Smooth muscle cell (in vitro differentiated cells): ENCODE results near the gene FSD1. TPM values are rescaled to one million over a fixed set of nuclear protein-coding genes. Genes with fewer than 3 reads are reported as not detected.

ENCODE experiments used
- DNase-seq: peaks from one replicate; lab custom pipeline; 2025; ENCODE audit not compliant: unreplicated experiment; lab: John Stamatoyannopoulos, UW
- H2AFZ ChIP-seq: fragments of 200-600 bp; sonication (generic); 2 replicates; pipeline ENCODE4 v1.6.0; 2016; ENCODE audit warnings: antibody characterized with exemption, low read depth, mild to moderate bottlenecking
- H3F3A ChIP-seq: fragments of 200-600 bp; sonication (generic); 2 replicates; pipeline ENCODE4 v1.6.0; 2017; ENCODE audit warnings: antibody characterized with exemption, low read depth
- H3K27ac ChIP-seq: fragments of 200-600 bp; sonication (generic); 2 replicates; pipeline ENCODE4 v1.5.1; 2016; ENCODE audit warnings: low read depth, mild to moderate bottlenecking
- H3K27me3 ChIP-seq: fragments of 200-600 bp; sonication (generic); 2 replicates; pipeline ENCODE4 v1.6.1; 2016; ENCODE audit warnings: low read depth, mild to moderate bottlenecking
- H3K36me3 ChIP-seq: fragments of 200-600 bp; sonication (generic); 2 replicates; pipeline ENCODE4 v1.5.1; 2016; ENCODE audit warnings: low read depth
- H3K4me1 ChIP-seq: fragments of 200-600 bp; sonication (generic); 2 replicates; pipeline ENCODE4 v1.5.1; 2016; ENCODE audit warnings: low read depth
- H3K4me2 ChIP-seq: fragments of 200-600 bp; sonication (generic); 2 replicates; pipeline ENCODE4 v1.6.0; 2016; ENCODE audit warnings: mild to moderate bottlenecking
- H3K4me3 ChIP-seq: fragments of 200-600 bp; sonication (generic); 2 replicates; pipeline ENCODE4 v1.5.1; 2016; ENCODE audit warnings: mild to moderate bottlenecking
- H3K79me2 ChIP-seq: fragments of 200-600 bp; sonication (generic); 2 replicates; pipeline ENCODE4 v1.6.0; 2016; ENCODE audit warnings: low read depth, mild to moderate bottlenecking
- H3K9ac ChIP-seq: fragments of 200-600 bp; sonication (generic); 2 replicates; pipeline ENCODE4 v1.6.0; 2016; ENCODE audit warnings: low read depth
- H3K9me3 ChIP-seq: fragments of 200-600 bp; sonication (generic); replicated peaks from 2 replicates; pipeline ENCODE4 v1.5.1; 2016; ENCODE audit warnings: low read depth
- H4K20me1 ChIP-seq: fragments of 200-600 bp; sonication (generic); 2 replicates; pipeline ENCODE4 v1.6.0; 2016; ENCODE audit warnings: low read depth
- WGBS: methylation state at CpG from one replicate; pipeline ENCODE4 v1.1.7; 2016; ENCODE audit warnings: low lambda C conversion rate; 5-methylcytosine and 5-hydroxymethylcytosine counted together
- polyA plus RNA-seq: library from polyadenylated mRNA; unstranded; fragments of >200 nt; fragmentation: Nextera tagmentation; extraction: Ambion mirVana; gene quantifications from 2 replicates; pipeline ENCODE4 v1.2.1, GENCODE V29; 2016
- total RNA-seq: library from RNA; depleted of rRNA; stranded (reverse); fragments of >200 nt; gene quantifications from 2 replicates; pipeline ENCODE4 v1.2.3, GENCODE V29; 2014
- TF ChIP-seq, protein P1 (sequence below): fragments of 200-600 bp; sonication (generic); IDR thresholded peaks from 2 replicates; pipeline ENCODE4 v1.5.1; 2017; ENCODE audit warnings: borderline replicate concordance, mild to moderate bottlenecking, antibody characterized with exemption; ENCODE audit not compliant: insufficient read depth, poor library complexity, severe bottlenecking

FSD1 gene
- total and polyA plus RNA-seq, 2 experiments from 2014 or later, result 9.9 to 16.5 TPM

DNA sequence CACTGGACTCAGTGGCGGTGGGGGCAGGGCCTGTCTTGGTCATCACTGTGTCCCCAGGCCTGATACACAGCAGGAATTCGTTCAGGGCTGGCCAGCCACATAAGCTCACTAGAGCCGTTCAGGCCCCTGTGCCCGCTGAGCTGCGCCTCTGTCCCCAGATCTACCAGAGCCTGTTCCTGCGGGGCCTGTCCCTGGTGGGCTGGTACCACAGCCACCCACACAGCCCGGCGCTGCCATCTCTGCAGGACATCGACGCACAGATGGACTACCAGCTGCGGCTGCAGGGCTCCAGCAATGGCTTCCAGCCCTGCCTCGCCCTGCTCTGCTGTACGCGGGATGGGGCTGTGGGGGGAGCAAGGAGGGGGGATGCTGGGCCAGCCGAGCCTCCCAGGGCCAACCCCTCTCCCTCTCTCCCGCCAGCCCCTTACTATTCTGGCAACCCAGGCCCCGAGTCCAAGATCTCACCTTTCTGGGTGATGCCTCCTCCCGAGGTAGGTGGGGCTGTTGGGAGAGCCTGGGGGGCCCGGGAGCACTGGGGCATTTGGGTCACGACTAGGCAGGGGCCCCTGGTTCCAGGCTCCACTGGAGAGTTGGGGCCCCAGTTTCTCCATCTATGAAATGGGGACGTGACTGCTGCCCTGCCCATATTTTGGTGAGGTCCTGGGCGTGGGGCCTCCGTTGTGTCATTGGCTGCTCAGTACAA is 52.8 kb downstream of the FSD1 start:
- Histone ChIP-seq H3K4me2 (no peak overlapping the region), H4K20me1 (peaks cover 18% of the 10 kb centered on the region), H3K9ac (no peak overlapping the region), H3K4me1 (no peaks in the 10 kb centered on the region), H3K27ac (no peak overlapping the region), H3K4me3 (no peak overlapping the region), H3F3A (peaks cover 2% of the 10 kb centered on the region), H3K9me3 (no peaks in the 10 kb centered on the region), H3K36me3 (no peaks in the 10 kb centered on the region), H3K27me3 (no peaks in the 10 kb centered on the region), H2AFZ (no peak overlapping the region), H3K79me2 (no peaks in the 10 kb centered on the region)
- TF ChIP-seq, protein P1, sequence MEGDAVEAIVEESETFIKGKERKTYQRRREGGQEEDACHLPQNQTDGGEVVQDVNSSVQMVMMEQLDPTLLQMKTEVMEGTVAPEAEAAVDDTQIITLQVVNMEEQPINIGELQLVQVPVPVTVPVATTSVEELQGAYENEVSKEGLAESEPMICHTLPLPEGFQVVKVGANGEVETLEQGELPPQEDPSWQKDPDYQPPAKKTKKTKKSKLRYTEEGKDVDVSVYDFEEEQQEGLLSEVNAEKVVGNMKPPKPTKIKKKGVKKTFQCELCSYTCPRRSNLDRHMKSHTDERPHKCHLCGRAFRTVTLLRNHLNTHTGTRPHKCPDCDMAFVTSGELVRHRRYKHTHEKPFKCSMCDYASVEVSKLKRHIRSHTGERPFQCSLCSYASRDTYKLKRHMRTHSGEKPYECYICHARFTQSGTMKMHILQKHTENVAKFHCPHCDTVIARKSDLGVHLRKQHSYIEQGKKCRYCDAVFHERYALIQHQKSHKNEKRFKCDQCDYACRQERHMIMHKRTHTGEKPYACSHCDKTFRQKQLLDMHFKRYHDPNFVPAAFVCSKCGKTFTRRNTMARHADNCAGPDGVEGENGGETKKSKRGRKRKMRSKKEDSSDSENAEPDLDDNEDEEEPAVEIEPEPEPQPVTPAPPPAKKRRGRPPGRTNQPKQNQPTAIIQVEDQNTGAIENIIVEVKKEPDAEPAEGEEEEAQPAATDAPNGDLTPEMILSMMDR, result no peak
- DNase-seq, result no peak
- WGBS, result 90% methylated on average over 23 of the region's 23 CpGs

DNA sequence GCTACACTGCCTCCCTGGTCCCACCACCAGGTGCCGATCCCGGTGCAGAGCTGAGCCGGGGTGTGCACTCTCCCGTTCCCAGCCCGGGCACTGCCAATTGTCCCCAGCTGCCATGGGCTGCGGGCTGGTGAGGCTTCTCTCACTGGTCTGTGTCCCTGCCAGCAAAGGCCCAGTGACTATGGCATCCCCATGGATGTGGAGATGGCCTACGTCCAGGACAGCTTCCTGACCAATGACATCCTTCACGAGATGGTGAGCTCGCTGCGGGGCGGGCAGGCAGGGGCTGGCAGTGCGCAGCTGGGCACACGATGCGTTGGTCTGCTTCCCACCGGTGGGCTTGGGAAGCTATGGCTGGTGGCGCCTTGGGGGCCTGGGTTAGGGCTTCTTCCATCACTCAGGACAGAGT is 53.5 kb downstream of the FSD1 start:
- Histone ChIP-seq H3K4me2 (no peak overlapping the region), H3K4me3 (no peak overlapping the region), H3K9me3 (no peaks in the 10 kb centered on the region), H4K20me1 (peaks cover 17% of the 10 kb centered on the region), H3K79me2 (no peaks in the 10 kb centered on the region), H3K9ac (no peak overlapping the region), H3K27ac (no peak overlapping the region), H3F3A (peaks cover 2% of the 10 kb centered on the region), H3K36me3 (no peaks in the 10 kb centered on the region), H2AFZ (no peak overlapping the region), H3K4me1 (no peaks in the 10 kb centered on the region), H3K27me3 (no peaks in the 10 kb centered on the region)
- over 99% methylated on average over 15 of the region's 16 CpGs for WGBS
- TF ChIP-seq, protein P1, result no peak
- no peak for DNase-seq

DNA sequence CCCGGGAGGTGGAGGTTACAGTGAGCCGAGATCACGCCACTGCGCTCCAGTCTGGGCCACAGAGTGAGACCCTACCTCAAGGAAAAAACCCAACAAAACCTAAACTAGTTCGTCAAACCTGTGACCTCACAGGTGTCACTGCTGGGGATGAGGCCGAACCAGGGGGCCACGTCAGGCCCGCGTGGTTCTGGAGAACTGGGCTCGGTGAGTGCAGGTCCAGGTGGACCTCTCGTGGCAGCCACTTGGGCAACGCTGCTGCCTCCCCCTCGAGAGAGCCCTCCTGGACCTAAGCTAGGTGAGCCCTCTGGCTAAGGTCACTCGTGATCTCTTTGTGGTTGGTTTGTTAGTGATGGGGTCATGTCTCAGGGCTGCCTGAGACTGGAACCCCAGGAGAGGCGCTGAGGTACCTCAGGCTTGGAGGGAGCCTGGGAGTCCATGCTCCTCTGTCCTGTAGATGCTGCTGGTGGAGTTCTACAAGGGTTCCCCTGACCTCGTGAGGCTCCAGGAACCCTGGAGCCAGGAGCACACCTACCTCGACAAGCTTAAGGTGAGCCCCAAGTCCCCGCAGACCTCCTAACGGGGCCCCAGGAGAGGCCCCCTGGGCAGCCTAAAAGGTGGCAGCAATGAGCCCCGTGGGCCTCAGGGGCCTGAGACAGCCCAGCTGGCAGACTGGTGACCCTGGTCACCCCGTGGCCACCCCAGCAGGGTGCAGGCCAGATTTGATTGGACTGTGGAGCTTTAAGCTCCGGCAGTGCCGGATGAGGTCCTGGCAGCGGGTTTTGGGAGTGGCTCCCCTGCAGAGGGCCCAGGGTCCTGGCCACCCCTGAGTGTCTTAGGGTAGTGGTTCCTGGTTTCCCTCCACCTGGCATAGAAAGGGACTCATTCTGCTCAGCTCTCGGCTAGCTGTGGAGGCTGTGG is 54.6 kb downstream of the FSD1 start:
- H3K4me1 ChIP-seq, result no peaks in the 10 kb centered on the region
- H3K27ac ChIP-seq, result no peak overlapping the region
- DNase-seq, result no peak
- no peak overlapping the region for H3K4me2 ChIP-seq
- H3K36me3 ChIP-seq, result no peaks in the 10 kb centered on the region
- H4K20me1 ChIP-seq, result peaks cover 26% of the 10 kb centered on the region
- no peak overlapping the region for H3K9ac ChIP-seq
- peaks cover 2% of the 10 kb centered on the region for H3F3A ChIP-seq
- no peak overlapping the region for H2AFZ ChIP-seq
- no peaks in the 10 kb centered on the region for H3K79me2 ChIP-seq
- 95% methylated on average over 25 of the region's 25 CpGs for WGBS
- no peaks in the 10 kb centered on the region for H3K27me3 ChIP-seq
- no peak overlapping the region for H3K4me3 ChIP-seq
- TF ChIP-seq, protein P1, result no peak
- no peaks in the 10 kb centered on the region for H3K9me3 ChIP-seq
